ENCODE measurements around the gene RBM15B. TPM values are rescaled to one million over a fixed set of nuclear protein-coding genes. Genes with fewer than 3 reads are reported as not detected.

Gene RBM15B
- total and polyA plus RNA-seq, 8 donors: 6.4 to 19.0 (median 16.6) TPM

GRCh38 chr3:51434110-51434509 lies 43.0 kb downstream of the RBM15B start:
- Histone ChIP-seq H3K27ac (no peak overlapping the region), H3K4me1 (no peaks in the 10 kb centered on the region), H3K9me3 (no peaks in the 10 kb centered on the region), H3K27me3 (no peaks in the 10 kb centered on the region), H3K4me3 (no peak overlapping the region), H3K36me3 (peaks cover 0 to 24% (median 5%) of the 10 kb centered on the region in 3 donors)
- no peak for DNase-seq
- FAIRE-seq: no peak
- WGBS, 2 donors: 81 to 90% methylated on average over 5 of the region's 5 CpGs
- intact Hi-C loops (cut with DNase I): no loop called here
- TF ChIP-seq CTCF (IDR thresholded peaks at IDR 0.05): no peak
- no peak for ATAC-seq

- Histone ChIP-seq H3K9me3 (no peaks in the 10 kb centered on the region), H3K36me3 (peaks cover 0 to 21% (median 5%) of the 10 kb centered on the region in 3 donors), H3K27ac (no peak overlapping the region), H3K4me3 (no peak overlapping the region), H3K27me3 (no peaks in the 10 kb centered on the region), H3K4me1 (no peaks in the 10 kb centered on the region)
- DNase-seq (peak in 3 of 6 donors; percentile 25 to 55 (median 35)), ATAC-seq (peak; percentile 76 to 97 (median 90)), FAIRE-seq (no peak)
- peak; percentile 21 to 55 (median 40) for TF ChIP-seq CTCF (IDR thresholded peaks at IDR 0.05)
- intact Hi-C loops (cut with DNase I): no loop called here
These were observed 43.8 kb downstream of the RBM15B start for GRCh38 chr3:51434746-51435327.

- intact Hi-C loops (cut with DNase I): no loop called here
- Histone ChIP-seq H3K27me3 (no peaks in the 10 kb centered on the region), H3K4me3 (no peak overlapping the region), H3K4me1 (no peaks in the 10 kb centered on the region), H3K36me3 (peaks cover 0 to 36% (median 15%) of the 10 kb centered on the region in 3 donors), H3K27ac (no peak overlapping the region), H3K9me3 (no peaks in the 10 kb centered on the region)
- no peak for ATAC-seq
- no peak for TF ChIP-seq CTCF (IDR thresholded peaks at IDR 0.05)
- DNase-seq: no peak
- FAIRE-seq: no peak
- WGBS, 2 donors: 75 to 77% methylated on average over 8 of the region's 8 CpGs
These were observed 46.0 kb downstream of the RBM15B start for GRCh38 chr3:51436998-51437639.

- no peak for DNase-seq
- Histone ChIP-seq H3K9me3 (no peaks in the 10 kb centered on the region), H3K27ac (no peak overlapping the region), H3K36me3 (peaks cover 0 to 28% (median 10%) of the 10 kb centered on the region in 3 donors), H3K4me1 (no peaks in the 10 kb centered on the region), H3K27me3 (no peaks in the 10 kb centered on the region), H3K4me3 (no peak overlapping the region)
- no peak for FAIRE-seq
- WGBS, 2 donors: 94% methylated on average over 8 of the region's 8 CpGs
- no peak for TF ChIP-seq CTCF (IDR thresholded peaks at IDR 0.05)
- intact Hi-C loops (cut with DNase I): no loop called here
- no peak for ATAC-seq
These were observed 50.4 kb downstream of the RBM15B start for GRCh38 chr3:51441282-51442030.

All from pancreas (tissue), 10 donors.